ENCODE results near the gene JOSD1.

JOSD1 gene
- total RNA-seq = 212 to 449 (median 270) reads per million in 3 donors

- DNase-seq = peak; percentile 96 to 99 (median 98)
- no peaks in the 10 kb centered on the region for H3K9me3 ChIP-seq (ENCODE audit: control insufficient read depth, low read length)
- peak within 1 kb of the TSS; percentile 98 for H3K27ac ChIP-seq (ENCODE audit: insufficient read depth, low read length, poor library complexity, severe bottlenecking)
- no peaks in the 10 kb centered on the region for H3K36me3 ChIP-seq (ENCODE audit: control insufficient read depth, insufficient read depth, low read length)
- H3K4me3 ChIP-seq (ENCODE audit: insufficient read depth, low read depth, low read length, poor library complexity, severe bottlenecking) = peak within 1 kb of the TSS; percentile 83
- H3K27me3 ChIP-seq (replicated peaks; ENCODE audit: control insufficient read depth, insufficient read depth, low read length, poor library complexity, severe bottlenecking) = no peaks in the 10 kb centered on the region
- H3K4me1 ChIP-seq (ENCODE audit: control insufficient read depth, insufficient read depth, low read length, poor library complexity, severe bottlenecking) = peaks cover 45% of the 10 kb centered on the region
Measured at GRCh38 chr22:38700789-38701628, at the start of gene JOSD1. Gene JOSD1 (minus strand): TSS chr22:38700943. CDS start chr22:38699987, 956 bp downstream.

- Histone ChIP-seq H3K27ac (ENCODE audit: insufficient read depth, low read length, poor library complexity, severe bottlenecking) (peak overlapping the region; percentile 84), H3K4me1 (ENCODE audit: control insufficient read depth, insufficient read depth, low read length, poor library complexity, severe bottlenecking) (peaks cover 43% of the 10 kb centered on the region), H3K9me3 (ENCODE audit: control insufficient read depth, low read length) (no peaks in the 10 kb centered on the region), H3K4me3 (ENCODE audit: insufficient read depth, low read depth, low read length, poor library complexity, severe bottlenecking) (no peak overlapping the region), H3K27me3 (replicated peaks; ENCODE audit: control insufficient read depth, insufficient read depth, low read length, poor library complexity, severe bottlenecking) (no peaks in the 10 kb centered on the region), H3K36me3 (ENCODE audit: control insufficient read depth, insufficient read depth, low read length) (peaks cover 78% of the 10 kb centered on the region)
- no peak for DNase-seq
Measured at GRCh38 chr22:38750104-38750503, 49.4 kb upstream of the JOSD1 start.

- Histone ChIP-seq H3K27ac (ENCODE audit: insufficient read depth, low read length, poor library complexity, severe bottlenecking) (peak overlapping the region; percentile 3), H3K27me3 (replicated peaks; ENCODE audit: control insufficient read depth, insufficient read depth, low read length, poor library complexity, severe bottlenecking) (no peaks in the 10 kb centered on the region), H3K4me3 (ENCODE audit: insufficient read depth, low read depth, low read length, poor library complexity, severe bottlenecking) (no peak overlapping the region), H3K4me1 (ENCODE audit: control insufficient read depth, insufficient read depth, low read length, poor library complexity, severe bottlenecking) (peaks cover 41% of the 10 kb centered on the region), H3K36me3 (ENCODE audit: control insufficient read depth, insufficient read depth, low read length) (peaks cover 89% of the 10 kb centered on the region), H3K9me3 (ENCODE audit: control insufficient read depth, low read length) (no peaks in the 10 kb centered on the region)
- DNase-seq = no peak
Measured at GRCh38 chr22:38748487-38749136, 47.9 kb upstream of the JOSD1 start.

- H3K4me3 ChIP-seq (ENCODE audit: insufficient read depth, low read depth, low read length, poor library complexity, severe bottlenecking) = no peak overlapping the region
- H3K9me3 ChIP-seq (ENCODE audit: control insufficient read depth, low read length) = no peaks in the 10 kb centered on the region
- peaks cover 26% of the 10 kb centered on the region for H3K4me1 ChIP-seq (ENCODE audit: control insufficient read depth, insufficient read depth, low read length, poor library complexity, severe bottlenecking)
- H3K36me3 ChIP-seq (ENCODE audit: control insufficient read depth, insufficient read depth, low read length) = peaks cover 99% of the 10 kb centered on the region
- DNase-seq = no peak
- H3K27ac ChIP-seq (ENCODE audit: insufficient read depth, low read length, poor library complexity, severe bottlenecking) = no peak overlapping the region
- H3K27me3 ChIP-seq (replicated peaks; ENCODE audit: control insufficient read depth, insufficient read depth, low read length, poor library complexity, severe bottlenecking) = no peaks in the 10 kb centered on the region
Measured at GRCh38 chr22:38745676-38746460, 45.1 kb upstream of the JOSD1 start.

- Histone ChIP-seq H3K4me1 (ENCODE audit: control insufficient read depth, insufficient read depth, low read length, poor library complexity, severe bottlenecking) (peaks cover 22% of the 10 kb centered on the region), H3K27me3 (replicated peaks; ENCODE audit: control insufficient read depth, insufficient read depth, low read length, poor library complexity, severe bottlenecking) (no peaks in the 10 kb centered on the region), H3K27ac (ENCODE audit: insufficient read depth, low read length, poor library complexity, severe bottlenecking) (peak overlapping the region; percentile 8), H3K36me3 (ENCODE audit: control insufficient read depth, insufficient read depth, low read length) (peaks cover 99% of the 10 kb centered on the region), H3K4me3 (ENCODE audit: insufficient read depth, low read depth, low read length, poor library complexity, severe bottlenecking) (no peak overlapping the region), H3K9me3 (ENCODE audit: control insufficient read depth, low read length) (no peaks in the 10 kb centered on the region)
- DNase-seq = no peak
Measured at GRCh38 chr22:38744981-38745380, 44.2 kb upstream of the JOSD1 start.

GRCh38 chr22:38742176-38742942 is 41.6 kb upstream of the JOSD1 start:
- no peak overlapping the region for H3K4me3 ChIP-seq (ENCODE audit: insufficient read depth, low read depth, low read length, poor library complexity, severe bottlenecking)
- peaks cover 27% of the 10 kb centered on the region for H3K4me1 ChIP-seq (ENCODE audit: control insufficient read depth, insufficient read depth, low read length, poor library complexity, severe bottlenecking)
- H3K36me3 ChIP-seq (ENCODE audit: control insufficient read depth, insufficient read depth, low read length) = peaks cover 99% of the 10 kb centered on the region
- no peaks in the 10 kb centered on the region for H3K9me3 ChIP-seq (ENCODE audit: control insufficient read depth, low read length)
- H3K27me3 ChIP-seq (replicated peaks; ENCODE audit: control insufficient read depth, insufficient read depth, low read length, poor library complexity, severe bottlenecking) = no peaks in the 10 kb centered on the region
- H3K27ac ChIP-seq (ENCODE audit: insufficient read depth, low read length, poor library complexity, severe bottlenecking) = peak overlapping the region; percentile 21
- DNase-seq = no peak

- Histone ChIP-seq H3K27ac (ENCODE audit: insufficient read depth, low read length, poor library complexity, severe bottlenecking) (peak overlapping the region; percentile 1), H3K36me3 (ENCODE audit: control insufficient read depth, insufficient read depth, low read length) (peaks cover 99% of the 10 kb centered on the region), H3K4me3 (ENCODE audit: insufficient read depth, low read depth, low read length, poor library complexity, severe bottlenecking) (no peak overlapping the region), H3K9me3 (ENCODE audit: control insufficient read depth, low read length) (no peaks in the 10 kb centered on the region), H3K4me1 (ENCODE audit: control insufficient read depth, insufficient read depth, low read length, poor library complexity, severe bottlenecking) (peaks cover 29% of the 10 kb centered on the region), H3K27me3 (replicated peaks; ENCODE audit: control insufficient read depth, insufficient read depth, low read length, poor library complexity, severe bottlenecking) (no peaks in the 10 kb centered on the region)
- DNase-seq = no peak
Measured at GRCh38 chr22:38741576-38741975, 40.8 kb upstream of the JOSD1 start.

- Histone ChIP-seq H3K4me3 (ENCODE audit: insufficient read depth, low read depth, low read length, poor library complexity, severe bottlenecking) (no peak overlapping the region), H3K27ac (ENCODE audit: insufficient read depth, low read length, poor library complexity, severe bottlenecking) (peak overlapping the region; percentile 3), H3K4me1 (ENCODE audit: control insufficient read depth, insufficient read depth, low read length, poor library complexity, severe bottlenecking) (peaks cover 29% of the 10 kb centered on the region)
Measured at GRCh38 chr22:38741166-38741565, 40.4 kb upstream of the JOSD1 start.

GRCh38 chr22:38740754-38741153 is 40.0 kb upstream of the JOSD1 start:
- H3K27ac ChIP-seq (ENCODE audit: insufficient read depth, low read length, poor library complexity, severe bottlenecking) = peak overlapping the region; percentile 3
- DNase-seq = no peak
- H3K36me3 ChIP-seq (ENCODE audit: control insufficient read depth, insufficient read depth, low read length) = peaks cover 99% of the 10 kb centered on the region
- no peaks in the 10 kb centered on the region for H3K27me3 ChIP-seq (replicated peaks; ENCODE audit: control insufficient read depth, insufficient read depth, low read length, poor library complexity, severe bottlenecking)
- peaks cover 29% of the 10 kb centered on the region for H3K4me1 ChIP-seq (ENCODE audit: control insufficient read depth, insufficient read depth, low read length, poor library complexity, severe bottlenecking)
- H3K9me3 ChIP-seq (ENCODE audit: control insufficient read depth, low read length) = no peaks in the 10 kb centered on the region
- H3K4me3 ChIP-seq (ENCODE audit: insufficient read depth, low read depth, low read length, poor library complexity, severe bottlenecking) = no peak overlapping the region

More at GRCh38 chr22:38741166-38741565, 40.4 kb upstream of the JOSD1 start:
- H3K27me3 ChIP-seq (replicated peaks; ENCODE audit: control insufficient read depth, insufficient read depth, low read length, poor library complexity, severe bottlenecking) = no peaks in the 10 kb centered on the region
- H3K36me3 ChIP-seq (ENCODE audit: control insufficient read depth, insufficient read depth, low read length) = peaks cover 99% of the 10 kb centered on the region
- H3K9me3 ChIP-seq (ENCODE audit: control insufficient read depth, low read length) = no peaks in the 10 kb centered on the region
- DNase-seq = no peak

Data from effector memory CD4-positive, alpha-beta T cell (primary cell).